Measurements from ENCODE around the gene SSNA1.
"Not testable (repeated sequence)": the region's sequence is repeated elsewhere in the genome, so short reads cannot be mapped to it uniquely, and the experiment has no call there.

SSNA1 gene

GRCh38 chr9:137234758-137235423 is 46.4 kb downstream of the SSNA1 start:
- Histone ChIP-seq H3K4me3 (ENCODE audit: low read length) (no peak overlapping the region), H3K4me1 (ENCODE audit: control insufficient read depth, insufficient read depth, low read length) (peaks cover 11% of the 10 kb centered on the region), H3K36me3 (ENCODE audit: control insufficient read depth, insufficient read depth, low read length) (no peaks in the 10 kb centered on the region), H3K27ac (ENCODE audit: low read depth, low read length) (no peak overlapping the region), H3K9ac (ENCODE audit: low read length) (no peak overlapping the region), H3K27me3 (ENCODE audit: control insufficient read depth, insufficient read depth, low read length) (peaks cover 29% of the 10 kb centered on the region)

- H3K4me3 ChIP-seq (ENCODE audit: low read length) = peak overlapping the region; percentile 2
- no peak overlapping the region for H3K27ac ChIP-seq (ENCODE audit: low read depth, low read length)
- H3K36me3 ChIP-seq (ENCODE audit: control insufficient read depth, insufficient read depth, low read length) = no peaks in the 10 kb centered on the region
- peaks cover 21% of the 10 kb centered on the region for H3K27me3 ChIP-seq (ENCODE audit: control insufficient read depth, insufficient read depth, low read length)
- no peak overlapping the region for H3K9ac ChIP-seq (ENCODE audit: low read length)
- peaks cover 11% of the 10 kb centered on the region for H3K4me1 ChIP-seq (ENCODE audit: control insufficient read depth, insufficient read depth, low read length)
Observed at GRCh38 chr9:137235424-137236237, 47.2 kb downstream of the SSNA1 start.

GRCh38 chr9:137236238-137236935 is 47.9 kb downstream of the SSNA1 start:
- H3K4me3 ChIP-seq (ENCODE audit: low read length) = peak overlapping the region; percentile 41
- no peak overlapping the region for H3K9ac ChIP-seq (ENCODE audit: low read length)
- H3K27me3 ChIP-seq (ENCODE audit: control insufficient read depth, insufficient read depth, low read length) = peaks cover 19% of the 10 kb centered on the region
- no peak overlapping the region for H3K27ac ChIP-seq (ENCODE audit: low read depth, low read length)
- H3K4me1 ChIP-seq (ENCODE audit: control insufficient read depth, insufficient read depth, low read length) = peaks cover 11% of the 10 kb centered on the region
- H3K36me3 ChIP-seq (ENCODE audit: control insufficient read depth, insufficient read depth, low read length) = no peaks in the 10 kb centered on the region

GRCh38 chr9:137236936-137237421 is 48.5 kb downstream of the SSNA1 start:
- no peak overlapping the region for H3K9ac ChIP-seq (ENCODE audit: low read length)
- H3K27ac ChIP-seq (ENCODE audit: low read depth, low read length) = no peak overlapping the region
- peaks cover 11% of the 10 kb centered on the region for H3K4me1 ChIP-seq (ENCODE audit: control insufficient read depth, insufficient read depth, low read length)
- H3K36me3 ChIP-seq (ENCODE audit: control insufficient read depth, insufficient read depth, low read length) = no peaks in the 10 kb centered on the region
- peak overlapping the region; percentile 41 for H3K4me3 ChIP-seq (ENCODE audit: low read length)
- H3K27me3 ChIP-seq (ENCODE audit: control insufficient read depth, insufficient read depth, low read length) = peaks cover 19% of the 10 kb centered on the region

GRCh38 chr9:137237759-137238726 is 49.6 kb downstream of the SSNA1 start:
- Histone ChIP-seq H3K36me3 (ENCODE audit: control insufficient read depth, insufficient read depth, low read length) (peaks cover 7% of the 10 kb centered on the region), H3K27ac (ENCODE audit: low read depth, low read length) (no peak overlapping the region), H3K27me3 (ENCODE audit: control insufficient read depth, insufficient read depth, low read length) (peaks cover 16% of the 10 kb centered on the region), H3K4me3 (ENCODE audit: low read length) (peak overlapping the region; percentile 21), H3K9ac (ENCODE audit: low read length) (no peak overlapping the region), H3K4me1 (ENCODE audit: control insufficient read depth, insufficient read depth, low read length) (peaks cover 20% of the 10 kb centered on the region)

- Histone ChIP-seq H3K9ac (ENCODE audit: low read length) (peak overlapping the region; percentile 40), H3K36me3 (ENCODE audit: control insufficient read depth, insufficient read depth, low read length) (peaks cover 11% of the 10 kb centered on the region), H3K4me3 (ENCODE audit: low read length) (peak overlapping the region; percentile 82), H3K4me1 (ENCODE audit: control insufficient read depth, insufficient read depth, low read length) (peaks cover 20% of the 10 kb centered on the region), H3K27ac (ENCODE audit: low read depth, low read length) (peak overlapping the region; percentile 96)
- not testable (repeated sequence) for H3K27me3 ChIP-seq (ENCODE audit: control insufficient read depth, insufficient read depth, low read length)
Observed at GRCh38 chr9:137239541-137240200, 51.2 kb downstream of the SSNA1 start.
